H1 (cell line): ENCODE measurements around the gene SLC16A2.

Experiments used
- CBX8 ChIP-seq: fragments of 300-800, 300-1000 bp; sonication (generic); IDR thresholded peaks from 2 replicates; pipeline ENCODE4 v1.7.1; 2016; ENCODE audit warnings: low read depth, low read length, borderline replicate concordance
- EZH2 ChIP-seq: fragments of 200-600 bp; sonication (generic); IDR thresholded peaks from 2 replicates; pipeline ENCODE4 v1.7.1; 2012; ENCODE audit warnings: low read depth, mild to moderate bottlenecking, moderate library complexity, low read length, inconsistent platforms; ENCODE audit not compliant: severe bottlenecking
- JUN ChIP-seq: IDR thresholded peaks from 2 replicates; pipeline ENCODE4 v1.6.1; 2011; ENCODE audit warnings: low read depth, mild to moderate bottlenecking, improper control_type of control experiment, low read length
- KDM4A ChIP-seq: IDR thresholded peaks from one replicate; pipeline ENCODE4 v1.7.1; 2012; ENCODE audit warnings: low read depth, mild to moderate bottlenecking, moderate library complexity, low read length, inconsistent platforms; ENCODE audit not compliant: severe bottlenecking
- POLR2A ChIP-seq, 2 experiments: IDR thresholded peaks; 1 replicate in 1 of 2; 2 replicates in 1 of 2; pipeline ENCODE4 v1.6.1; 2011; ENCODE audit warnings: low read depth in 2 of 2, low read length in 2 of 2, mild to moderate bottlenecking in 2 of 2; ENCODE audit errors: control extremely low read depth in 1 of 2
- RFX5 ChIP-seq: IDR thresholded peaks from 2 replicates; pipeline ENCODE4 v1.6.1; 2011; ENCODE audit warnings: low read depth, low read length, improper control_type of control experiment, borderline replicate concordance
- RXRA ChIP-seq: IDR thresholded peaks from 2 replicates; pipeline ENCODE4 v1.6.1; 2011; ENCODE audit warnings: low read depth, mild to moderate bottlenecking, low read length, moderate library complexity; ENCODE audit not compliant: insufficient read depth
- SIRT6 ChIP-seq: IDR thresholded peaks from one replicate; pipeline ENCODE4 v1.7.1; 2012; ENCODE audit warnings: low read length, inconsistent platforms
- SP1 ChIP-seq: IDR thresholded peaks from 2 replicates; pipeline ENCODE4 v1.6.1; 2011; ENCODE audit warnings: low read depth, low read length
- TBP ChIP-seq: IDR thresholded peaks from 2 replicates; pipeline ENCODE4 v1.6.1; 2011; ENCODE audit warnings: low read depth, low read length, improper control_type of control experiment
- TEAD4 ChIP-seq: IDR thresholded peaks from 2 replicates; pipeline ENCODE4 v1.6.1; 2012; ENCODE audit warnings: low read depth, low read length, inconsistent platforms, mixed read lengths
- TF ChIP-seq, protein P1 (sequence below), 3 experiments: IDR thresholded peaks; 1 replicate in 2 of 3; 2 replicates in 1 of 3; pipeline versions ENCODE4 v1.5.1 to v1.6.1; 2011; ENCODE audit warnings: low read length in 3 of 3, mild to moderate bottlenecking in 3 of 3, inconsistent platforms in 2 of 3, low read depth in 1 of 3, moderate library complexity in 1 of 3; ENCODE audit not compliant: insufficient read depth in 1 of 3; ENCODE audit errors: control extremely low read depth in 1 of 3

DNA sequence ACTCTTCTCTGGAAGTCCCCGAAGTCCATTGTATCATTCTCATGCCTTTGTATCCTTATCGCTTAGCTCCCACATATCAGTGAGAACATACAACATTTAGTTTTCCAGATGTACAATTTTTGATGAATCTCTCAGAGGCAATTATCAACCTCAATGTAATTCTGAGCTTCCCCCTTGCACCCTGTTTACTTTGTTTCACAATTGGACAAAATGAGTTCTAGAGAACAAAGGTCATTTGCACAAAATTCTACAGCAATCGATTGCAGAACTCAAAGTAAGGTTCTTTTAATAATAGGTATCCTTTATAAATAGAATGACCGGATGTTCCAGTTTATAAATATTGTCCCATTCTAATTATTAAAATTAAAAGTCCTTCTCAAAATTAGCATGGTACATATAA is 79.3 kb downstream of the SLC16A2 start:
- TF ChIP-seq RFX5 (no peak), TBP (no peak), EZH2 (no peak), CBX8 (no peak), SP1 (no peak), POLR2A (IDR thresholded peaks at IDR 0.05; ENCODE audit: control extremely low read depth in 1 of 2, low read depth in 2 of 2, low read length in 2 of 2) (no peak), KDM4A (no peak), SIRT6 (no peak), JUN (no peak), TEAD4 (no peak), RXRA (no peak)
- TF ChIP-seq, protein P1, sequence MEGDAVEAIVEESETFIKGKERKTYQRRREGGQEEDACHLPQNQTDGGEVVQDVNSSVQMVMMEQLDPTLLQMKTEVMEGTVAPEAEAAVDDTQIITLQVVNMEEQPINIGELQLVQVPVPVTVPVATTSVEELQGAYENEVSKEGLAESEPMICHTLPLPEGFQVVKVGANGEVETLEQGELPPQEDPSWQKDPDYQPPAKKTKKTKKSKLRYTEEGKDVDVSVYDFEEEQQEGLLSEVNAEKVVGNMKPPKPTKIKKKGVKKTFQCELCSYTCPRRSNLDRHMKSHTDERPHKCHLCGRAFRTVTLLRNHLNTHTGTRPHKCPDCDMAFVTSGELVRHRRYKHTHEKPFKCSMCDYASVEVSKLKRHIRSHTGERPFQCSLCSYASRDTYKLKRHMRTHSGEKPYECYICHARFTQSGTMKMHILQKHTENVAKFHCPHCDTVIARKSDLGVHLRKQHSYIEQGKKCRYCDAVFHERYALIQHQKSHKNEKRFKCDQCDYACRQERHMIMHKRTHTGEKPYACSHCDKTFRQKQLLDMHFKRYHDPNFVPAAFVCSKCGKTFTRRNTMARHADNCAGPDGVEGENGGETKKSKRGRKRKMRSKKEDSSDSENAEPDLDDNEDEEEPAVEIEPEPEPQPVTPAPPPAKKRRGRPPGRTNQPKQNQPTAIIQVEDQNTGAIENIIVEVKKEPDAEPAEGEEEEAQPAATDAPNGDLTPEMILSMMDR (IDR thresholded peaks at IDR 0.05; ENCODE audit: control extremely low read depth in 1 of 3, insufficient read depth in 1 of 3, low read depth in 1 of 3, low read length in 3 of 3) = no peak
